ENCODE data around the gene STX10. TPM values are rescaled to one million over a fixed set of nuclear protein-coding genes. Genes with fewer than 3 reads are reported as not detected.

The STX10 gene
- total RNA-seq, 1 experiment from 2014 or later: 86.2 TPM

DNA sequence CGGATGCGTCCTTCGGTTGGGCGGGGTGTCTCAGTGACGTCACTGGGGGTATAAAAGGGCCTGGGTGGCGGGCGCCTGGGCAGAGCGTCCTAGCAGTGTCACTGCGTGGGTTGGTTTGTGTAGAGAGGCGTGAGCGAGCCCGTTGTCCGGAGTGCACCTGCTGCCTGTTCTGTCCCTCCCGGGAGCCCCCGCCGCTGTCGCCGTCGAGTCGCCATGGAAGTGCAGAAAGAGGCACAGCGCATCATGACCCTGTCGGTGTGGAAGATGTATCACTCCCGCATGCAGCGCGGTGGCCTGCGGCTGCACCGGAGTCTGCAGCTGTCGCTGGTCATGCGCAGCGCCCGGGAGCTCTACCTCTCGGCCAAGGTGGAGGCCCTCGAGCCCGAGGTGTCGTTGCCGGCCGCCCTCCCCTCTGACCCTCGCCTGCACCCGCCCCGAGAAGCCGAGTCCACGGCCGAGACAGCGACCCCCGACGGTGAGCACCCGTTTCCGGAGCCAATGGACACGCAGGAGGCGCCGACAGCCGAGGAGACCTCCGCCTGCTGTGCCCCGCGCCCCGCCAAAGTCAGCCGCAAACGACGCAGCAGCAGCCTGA lies 2.9 kb upstream of the STX10 start:
- peak; percentile 82 to 97 for DNase-seq
- POLR2A ChIA-PET (ENCODE audit: unreplicated experiment): interaction anchor here (0.6 to 1.7 kb wide), 4 partner anchors 15 to 59 kb away, joined by 3 to 17 read pairs (median 4); no protein-coding TSS in a partner anchor
- Histone ChIP-seq H3K9me3 (ENCODE audit: insufficient read depth, low read depth) (no peaks in the 10 kb centered on the region), H3F3A (ENCODE audit: insufficient read depth, low read depth) (peaks cover 47% of the 10 kb centered on the region), H3K27me3 (ENCODE audit: insufficient read depth, low read depth) (no peaks in the 10 kb centered on the region), H3K4me1 (replicated peaks; ENCODE audit: insufficient read depth) (peaks cover 24% of the 10 kb centered on the region), H2AFZ (no peak overlapping the region), H3K27ac (peak overlapping the region; percentile 98), H3K79me2 (ENCODE audit: low read depth) (peaks cover 71% of the 10 kb centered on the region), H3K36me3 (ENCODE audit: low read depth) (peaks cover 15% of the 10 kb centered on the region), H3K4me2 (peak overlapping the region; percentile 99), H3K4me3 (peak overlapping the region; percentile 99), H3K9me2 (ENCODE audit: insufficient read depth) (no peaks in the 10 kb centered on the region), H4K20me1 (ENCODE audit: insufficient read depth) (peaks cover 18% of the 10 kb centered on the region)
- intact Hi-C loops (cut with micrococcal nuclease; ENCODE audit: unreplicated experiment): loop anchor here (5.0 kb wide), 2 partner anchors 376 to 699 kb away; partner anchors contain the start of gene HOOK2
- CTCF ChIA-PET: no interaction called here
- TF ChIP-seq EZH2 (IDR thresholded peaks at IDR 0.05; ENCODE audit: low read depth): no peak
- TF ChIP-seq CTCF (conservative IDR thresholded peaks at IDR 0.05): peak; percentile 32; the same call in 1 of the 2 replicates
- BruUV-seq (replicated peaks): TSS peak; percentile 67

DNA sequence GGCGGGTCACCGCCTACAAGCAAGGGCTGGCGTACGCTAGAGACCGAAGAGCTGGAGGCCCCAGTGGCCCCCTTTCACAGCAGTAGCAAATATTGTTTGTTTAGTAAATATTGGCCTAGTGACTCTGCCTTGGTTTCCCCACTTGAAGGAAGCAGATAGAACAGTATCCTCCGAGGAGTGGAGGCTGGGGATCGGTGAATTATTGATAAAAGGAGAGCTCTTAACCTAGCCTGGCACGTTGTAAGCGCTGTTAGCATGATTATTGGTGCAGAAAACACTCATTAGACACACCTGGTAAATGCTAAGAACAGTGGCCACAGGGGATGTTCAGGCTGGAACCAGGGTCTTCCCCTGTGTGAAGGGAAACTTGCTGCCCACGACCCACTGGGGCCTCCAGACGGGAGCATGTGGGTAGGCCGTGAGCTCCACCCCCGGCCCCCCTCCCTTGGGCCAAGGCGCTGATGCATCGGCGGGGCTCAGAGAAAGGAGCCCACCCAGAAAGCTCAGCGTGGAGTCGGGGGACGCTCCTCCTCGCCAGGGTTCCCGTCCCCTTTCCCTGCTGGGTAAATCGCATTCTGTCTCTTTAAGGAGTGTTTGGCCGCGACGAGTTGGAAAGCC lies 2.3 kb upstream of the STX10 start:
- no peak overlapping the region; the same call in 1 of the 2 replicates for H2AFZ ChIP-seq
- BruUV-seq (replicated peaks): TSS peak; percentile 11
- POLR2A ChIA-PET (ENCODE audit: unreplicated experiment): interaction anchor here (0.5 to 1.7 kb wide), 5 partner anchors 10 to 35 kb away, joined by 3 to 17 read pairs (median 5); no protein-coding TSS in a partner anchor

More for the DNA sequence above, 2.3 kb upstream of the STX10 start:
- Histone ChIP-seq H3K27me3 (ENCODE audit: insufficient read depth, low read depth) (no peaks in the 10 kb centered on the region), H3K4me1 (replicated peaks; ENCODE audit: insufficient read depth) (peaks cover 25% of the 10 kb centered on the region), H3F3A (ENCODE audit: insufficient read depth, low read depth) (peaks cover 47% of the 10 kb centered on the region), H3K27ac (peak overlapping the region; percentile 98), H3K79me2 (ENCODE audit: low read depth) (peaks cover 71% of the 10 kb centered on the region), H3K36me3 (ENCODE audit: low read depth) (peaks cover 15% of the 10 kb centered on the region), H4K20me1 (ENCODE audit: insufficient read depth) (peaks cover 18% of the 10 kb centered on the region), H3K4me2 (peak overlapping the region; percentile 99), H3K9me3 (ENCODE audit: insufficient read depth, low read depth) (no peaks in the 10 kb centered on the region), H3K9me2 (ENCODE audit: insufficient read depth) (no peaks in the 10 kb centered on the region), H3K4me3 (peak overlapping the region; percentile 99)
- intact Hi-C loops (cut with micrococcal nuclease; ENCODE audit: unreplicated experiment): loop anchor here (5.0 kb wide), 2 partner anchors 375 to 700 kb away; partner anchors contain the start of gene HOOK2
- no peak for DNase-seq
- TF ChIP-seq CTCF (conservative IDR thresholded peaks at IDR 0.05) (no peak), EZH2 (IDR thresholded peaks at IDR 0.05; ENCODE audit: low read depth) (no peak)
- CTCF ChIA-PET: interaction anchor here (0.6 kb wide), 1 partner anchor 1594 kb away, joined by 6 read pairs; no protein-coding TSS in a partner anchor

Measured in PC-9 (cell line).